A549 (cell line): ENCODE data around the gene NLRX1. TPM values are rescaled to one million over a fixed set of nuclear protein-coding genes. Genes with fewer than 3 reads are reported as not detected.

Source experiments
- ATAC-seq, 2 experiments: fragments of 200-7000 bp in 1 of 2; fragments of >200 bp in 1 of 2; cut with Nextera tagmentation in 1 of 2; cut with Tn5 transposase in 1 of 2; 3 replicates each; pipeline versions ENCODE4 v1.8.0 to v1.9.1; 2018 to 2020; ENCODE audit warnings: mild to moderate bottlenecking in 1 of 2, moderate library complexity in 1 of 2
- CTCF ChIA-PET: fragments of 300-600 bp; sonication (Branson Sonifier 250); formaldehyde crosslinking; extraction: SDS; loops from one replicate; lab custom pipeline; 2021; ENCODE audit warnings: antibody characterized with exemption, inconsistent platforms; lab: Yijun Ruan, JAX
- POLR2A ChIA-PET: fragments of 350-600 bp; formaldehyde crosslinking; extraction: SDS; loops from one replicate; lab custom pipeline; 2021; ENCODE audit warnings: antibody characterized with exemption, inconsistent platforms; lab: Yijun Ruan, JAX
- DNase-seq, 2 experiments: peaks; one replicate each; pipeline versions ENCODE4 v3.0.0 to v3.0.0-alpha.2; 2011 to 2016; ENCODE audit warnings: low read depth in 1 of 2, low spot score in 1 of 2
- FAIRE-seq: peaks from 2 replicates; lab custom pipeline; 2011; peaks lifted over from hg19 to GRCh38; lab: Jason Lieb, UNC
- H3K27ac ChIP-seq, 2 experiments: fragments of >200 bp; sonication (Bioruptor Twin); formaldehyde crosslinking; 3 replicates each; pipeline ENCODE4 v1.5.1; 2016 to 2017
- H3K4me1 ChIP-seq: fragments of >200 bp; sonication (Bioruptor Twin); formaldehyde crosslinking; 3 replicates; pipeline ENCODE4 v1.6.1; 2016
- H3K4me2 ChIP-seq: fragments of >200 bp; sonication (Bioruptor Twin); formaldehyde crosslinking; 3 replicates; pipeline ENCODE4 v1.6.1; 2016
- H3K4me3 ChIP-seq: fragments of >200 bp; sonication (Bioruptor Twin); formaldehyde crosslinking; 3 replicates; pipeline ENCODE4 v1.5.1; 2016
- H3K9me3 ChIP-seq: fragments of >200 bp; sonication (Bioruptor Twin); formaldehyde crosslinking; 3 replicates; pipeline ENCODE4 v1.6.1; 2016
- BCL3 ChIP-seq: fragments of >200 bp; sonication (Bioruptor Twin); formaldehyde crosslinking; IDR thresholded peaks from 3 replicates; pipeline ENCODE4 v1.6.1; 2016
- BHLHE40 ChIP-seq: IDR thresholded peaks from 2 replicates; pipeline ENCODE4 v1.6.1; 2012; ENCODE audit warnings: low read depth, low read length, inconsistent platforms
- CEBPB ChIP-seq, 2 experiments: fragments of >200 bp in 1 of 2; sonication (Bioruptor Twin) in 1 of 2; formaldehyde crosslinking in 1 of 2; IDR thresholded peaks; 2 replicates each; pipeline ENCODE4 v1.6.1; 2012 to 2016
- CHD2 ChIP-seq: fragments of 150-350 bp; IDR thresholded peaks from 2 replicates; pipeline ENCODE4 v1.6.1; 2014; ENCODE audit warnings: low read length; ENCODE audit not compliant: partially characterized antibody
- CHD4 ChIP-seq: fragments of 200-600 bp; sonication (generic); IDR thresholded peaks from 2 replicates; pipeline ENCODE4 v1.6.1; 2016; ENCODE audit warnings: antibody characterized with exemption, mild to moderate bottlenecking, borderline replicate concordance
- ELK1 ChIP-seq: fragments of 150-350 bp; IDR thresholded peaks from 2 replicates; pipeline ENCODE4 v1.6.1; 2014; ENCODE audit warnings: low read depth, mild to moderate bottlenecking, low read length
- FOSL2 ChIP-seq, 2 experiments: fragments of 450-650 bp in 1 of 2; fragments of >200 bp in 1 of 2; sonication (Bioruptor Twin) in 1 of 2; formaldehyde crosslinking; IDR thresholded peaks; 2 replicates each; pipeline versions ENCODE4 v1.5.0 to v1.6.1; 2016 to 2020; ENCODE audit warnings: mild to moderate bottlenecking in 1 of 2, moderate library complexity in 1 of 2
- FOXS1 ChIP-seq: fragments of 250-450 bp; sonication (Bioruptor Pico); IDR thresholded peaks from 2 replicates; pipeline ENCODE4 v1.5.0; 2020; ENCODE audit warnings: mild to moderate bottlenecking, moderate library complexity
- HMGXB4 ChIP-seq: fragments of 250-450 bp; sonication (Bioruptor Pico); IDR thresholded peaks from 2 replicates; pipeline ENCODE4 v1.5.0; 2021; ENCODE audit warnings: mild to moderate bottlenecking, moderate library complexity, borderline replicate concordance
- HOXB13 ChIP-seq: fragments of 250-450 bp; sonication (Bioruptor Pico); IDR thresholded peaks from 2 replicates; pipeline ENCODE4 v1.5.0; 2020; ENCODE audit warnings: low read depth, mild to moderate bottlenecking, moderate library complexity
- JUNB ChIP-seq: fragments of >200 bp; sonication (Bioruptor Twin); formaldehyde crosslinking; IDR thresholded peaks from 2 replicates; pipeline ENCODE4 v1.6.1; 2016
- MAFK ChIP-seq: fragments of 450-650 bp; IDR thresholded peaks from 2 replicates; pipeline ENCODE4 v1.6.1; 2014; ENCODE audit not compliant: partially characterized antibody
- MAX ChIP-seq: IDR thresholded peaks from 2 replicates; pipeline ENCODE4 v1.6.1; 2012
- MAZ ChIP-seq: fragments of 150-350 bp; IDR thresholded peaks from 2 replicates; pipeline ENCODE4 v1.6.1; 2014; ENCODE audit warnings: antibody characterized with exemption, low read depth, low read length, borderline replicate concordance
- NPAS2 ChIP-seq: fragments of 250-450 bp; sonication (Bioruptor Pico); IDR thresholded peaks from 2 replicates; pipeline ENCODE4 v1.8.0; 2022; ENCODE audit warnings: mild to moderate bottlenecking, moderate library complexity, borderline replicate concordance
- PBX3 ChIP-seq: IDR thresholded peaks from 2 replicates; pipeline ENCODE4 v1.6.1; 2012
- POLR2AphosphoS2 ChIP-seq: conservative IDR thresholded peaks from 2 replicates; pipeline ENCODE4 v1.6.1; 2012; ENCODE audit warnings: low read length, improper control_type of control experiment, inconsistent platforms
- RNF2 ChIP-seq: fragments of 200-600 bp; sonication (generic); IDR thresholded peaks from 2 replicates; pipeline ENCODE4 v1.6.1; 2016; ENCODE audit warnings: low read depth, mild to moderate bottlenecking, antibody characterized with exemption, moderate library complexity, borderline replicate concordance
- TFCP2L1 ChIP-seq: fragments of 250-450 bp; sonication (Bioruptor Pico); IDR thresholded peaks from 2 replicates; pipeline ENCODE4 v1.5.0; 2021; ENCODE audit warnings: mild to moderate bottlenecking
- ZFP36 ChIP-seq: fragments of 450-650 bp; IDR thresholded peaks from 2 replicates; pipeline ENCODE4 v1.6.1; 2014; ENCODE audit warnings: borderline replicate concordance; ENCODE audit not compliant: partially characterized antibody
- WGBS: methylation state at CpG from one replicate; pipeline ENCODE4 v1.1.6; 2017; ENCODE audit errors: missing lambda C conversion rate; 5-methylcytosine and 5-hydroxymethylcytosine counted together
- polyA plus RNA-seq, 4 experiments: library from polyadenylated mRNA; depleted of rRNA in 3 of 4; stranded (reverse); fragments of >200 nt; fragmentation: RNase III in 1 of 4; extraction: RNeasy Plus Mini Kit Qiagen cat#74134 plus additional on column Dnase treatment in 1 of 4; gene quantifications; 2 replicates in 3 of 4; 3 replicates in 1 of 4; pipeline ENCODE4 v1.2.3, GENCODE V29; 2011 to 2017

NLRX1 gene
- polyA plus RNA-seq, 2 of the 4 experiments (the other 2 are of a cell fraction) = 8.4 to 8.5 TPM

GRCh38 chr11:119160151-119160550 is 8.4 kb upstream of the NLRX1 start:
- FAIRE-seq = no peak
- DNase-seq = no peak
- Histone ChIP-seq H3K27ac (no peak overlapping the region), H3K9me3 (no peaks in the 10 kb centered on the region)
- TF ChIP-seq POLR2AphosphoS2 (no peak), MAFK (no peak), BCL3 (no peak), BHLHE40 (no peak), MAX (no peak), FOSL2 (IDR thresholded peaks at IDR 0.05) (no peak), FOSL2 (CRISPR knock-in tag; IDR thresholded peaks at IDR 0.05) (no peak), NPAS2 (CRISPR knock-in tag) (no peak), CHD2 (no peak), TFCP2L1 (CRISPR knock-in tag) (no peak), CEBPB (IDR thresholded peaks at IDR 0.05) (no peak), HMGXB4 (CRISPR knock-in tag) (no peak), MAZ (no peak), ELK1 (no peak)
- TF ChIP-seq, all 56 proteins: peak for 0
- CTCF ChIA-PET = interaction anchor here (1.1 to 1.2 kb wide), 2 partner anchors 9 to 14 kb away, joined by 3 to 4 read pairs; no protein-coding TSS in a partner anchor
- ATAC-seq = no peak
- 0 out of 3 replicates have a peak, but pooled peaks cover 2% of the 10 kb centered on the region for H3K4me1 ChIP-seq
- WGBS = 95% methylated on average over 3 of the region's 9 CpGs
- no peak overlapping the region for H3K4me2 ChIP-seq
- POLR2A ChIA-PET = interaction anchor here (1.1 kb wide), 1 partner anchor 9 kb away, joined by 3 read pairs; no protein-coding TSS in a partner anchor
- no peak overlapping the region for H3K4me3 ChIP-seq

- H3K4me3 ChIP-seq = no peak overlapping the region
- TF ChIP-seq CHD4 (no peak), PBX3 (no peak), ZFP36 (no peak), CEBPB (IDR thresholded peaks at IDR 0.05) (no peak), RNF2 (no peak), JUNB (no peak), FOXS1 (CRISPR knock-in tag) (no peak), HOXB13 (CRISPR knock-in tag) (no peak)
- TF ChIP-seq, all 56 proteins: peak for 0
- Histone ChIP-seq H3K4me2 (no peak overlapping the region), H3K27ac (no peak overlapping the region), H3K4me1 (peaks cover 10% of the 10 kb centered on the region), H3K9me3 (no peaks in the 10 kb centered on the region)
- DNase-seq (no peak), ATAC-seq (no peak), FAIRE-seq (no peak)
- ChIA-PET CTCF (no interaction called here), POLR2A (no interaction called here)
- WGBS = 57% methylated on average over 7 of the region's 8 CpGs
Observed at GRCh38 chr11:119161871-119162270, 6.7 kb upstream of the NLRX1 start.
